Fibroblast of lung (primary cell): Measurements from ENCODE around the gene LMO2. TPM values are rescaled to one million over a fixed set of nuclear protein-coding genes. Genes with fewer than 3 reads are reported as not detected.
"Not testable (repeated sequence)": the region's sequence is repeated elsewhere in the genome, so short reads cannot be mapped to it uniquely, and the experiment has no call there.

Experiments used
- DNase-seq, 2 donors: peaks; one replicate each; pipeline versions ENCODE4 v3.0.0 to v3.0.0-alpha.2; 2010; ENCODE audit warnings: low read depth in 2 of 2
- H2AFZ ChIP-seq: 2 replicates; pipeline ENCODE4 v1.5.1; 2012; ENCODE audit warnings: low read length, control low read depth, inconsistent platforms
- H3K27ac ChIP-seq: 2 replicates; pipeline ENCODE4 v1.5.1; 2011; ENCODE audit warnings: low read length, control low read depth; ENCODE audit not compliant: insufficient read depth
- H3K27me3 ChIP-seq: 2 replicates; pipeline ENCODE4 v1.5.1; 2011; ENCODE audit warnings: mild to moderate bottlenecking, low read length; ENCODE audit not compliant: control insufficient read depth, insufficient read depth
- H3K36me3 ChIP-seq: 2 replicates; pipeline ENCODE4 v1.5.1; 2011; ENCODE audit warnings: low read length; ENCODE audit not compliant: control insufficient read depth, insufficient read depth
- H3K4me1 ChIP-seq: 2 replicates; pipeline ENCODE4 v1.5.1; 2011; ENCODE audit warnings: low read length; ENCODE audit not compliant: control insufficient read depth, insufficient read depth; ENCODE audit errors: extremely low read depth
- H3K4me2 ChIP-seq: 2 replicates; pipeline ENCODE4 v1.5.1; 2011; ENCODE audit warnings: low read length, control low read depth; ENCODE audit not compliant: insufficient read depth; ENCODE audit errors: extremely low read depth
- H3K4me3 ChIP-seq, 4 experiments: fragments of 200-600 bp in 1 of 4; sonication (generic) in 1 of 4; replicated peaks in 1 of 4; 2 replicates each; pipeline ENCODE4 v1.5.1; 2011 to 2016; ENCODE audit warnings: low read length in 4 of 4, low read depth in 3 of 4, mild to moderate bottlenecking in 3 of 4, control low read depth in 2 of 4, inconsistent platforms in 1 of 4, mixed read lengths in 1 of 4; ENCODE audit not compliant: insufficient read depth in 1 of 4; ENCODE audit errors: control extremely low read depth in 1 of 4
- H3K79me2 ChIP-seq: 2 replicates; pipeline ENCODE4 v1.5.1; 2012; ENCODE audit warnings: mild to moderate bottlenecking, low read length, inconsistent platforms; ENCODE audit not compliant: control insufficient read depth, insufficient read depth
- H3K9ac ChIP-seq: 2 replicates; pipeline ENCODE4 v1.5.1; 2011; ENCODE audit warnings: mild to moderate bottlenecking, low read length, control low read depth; ENCODE audit not compliant: insufficient read depth
- H3K9me3 ChIP-seq: 2 replicates; pipeline ENCODE4 v1.5.1; 2012; ENCODE audit warnings: low read depth, low read length; ENCODE audit not compliant: control insufficient read depth, insufficient read depth
- H4K20me1 ChIP-seq: 2 replicates; pipeline ENCODE4 v1.5.1; 2011; ENCODE audit warnings: low read length; ENCODE audit not compliant: control insufficient read depth, insufficient read depth; ENCODE audit errors: extremely low read depth
- EZH2 ChIP-seq: IDR thresholded peaks from 2 replicates; pipeline ENCODE4 v1.5.1; 2012; ENCODE audit warnings: low read length, control low read depth, mild to moderate bottlenecking; ENCODE audit errors: missing control alignments
- polyA plus RNA-seq, 2 donors: library from polyadenylated mRNA; depleted of rRNA in 1 of 2; stranded (reverse) in 1 of 2; unstranded in 1 of 2; fragments of >200 nt; gene quantifications; 2 replicates each; pipeline ENCODE4 v1.2.1, GENCODE V29; 2011 to 2012; ENCODE audit warnings: missing spikeins in 1 of 2
- total RNA-seq: library from RNA; depleted of rRNA; stranded (reverse); fragments of >200 nt; gene quantifications from 2 replicates; pipeline ENCODE4 v1.2.1, GENCODE V29; 2014
- TF ChIP-seq, protein P1 (sequence below), 2 donors: IDR thresholded peaks in 1 of 2; conservative IDR thresholded peaks in 1 of 2; 1 replicate in 1 of 2; 2 replicates in 1 of 2; pipeline ENCODE4 v1.5.1; 2011 to 2012; ENCODE audit warnings: low read length in 2 of 2, control low read depth in 1 of 2, inconsistent platforms in 1 of 2, low read depth in 1 of 2, mild to moderate bottlenecking in 1 of 2

LMO2 gene
- total and polyA plus RNA-seq, 2 donors (not counting 1 experiment from before 2014, with no cell fraction given) = 0.03 to 0.17 TPM

GRCh38 chr11:33920838-33921613, 29.1 kb upstream of the LMO2 start:
- peaks cover 13% of the 10 kb centered on the region for H3K27me3 ChIP-seq
- H3K36me3 ChIP-seq = no peaks in the 10 kb centered on the region
- no peak overlapping the region for H3K9ac ChIP-seq
- no peaks in the 10 kb centered on the region for H4K20me1 ChIP-seq
- TF ChIP-seq EZH2 = no peak
- TF ChIP-seq, protein P1, sequence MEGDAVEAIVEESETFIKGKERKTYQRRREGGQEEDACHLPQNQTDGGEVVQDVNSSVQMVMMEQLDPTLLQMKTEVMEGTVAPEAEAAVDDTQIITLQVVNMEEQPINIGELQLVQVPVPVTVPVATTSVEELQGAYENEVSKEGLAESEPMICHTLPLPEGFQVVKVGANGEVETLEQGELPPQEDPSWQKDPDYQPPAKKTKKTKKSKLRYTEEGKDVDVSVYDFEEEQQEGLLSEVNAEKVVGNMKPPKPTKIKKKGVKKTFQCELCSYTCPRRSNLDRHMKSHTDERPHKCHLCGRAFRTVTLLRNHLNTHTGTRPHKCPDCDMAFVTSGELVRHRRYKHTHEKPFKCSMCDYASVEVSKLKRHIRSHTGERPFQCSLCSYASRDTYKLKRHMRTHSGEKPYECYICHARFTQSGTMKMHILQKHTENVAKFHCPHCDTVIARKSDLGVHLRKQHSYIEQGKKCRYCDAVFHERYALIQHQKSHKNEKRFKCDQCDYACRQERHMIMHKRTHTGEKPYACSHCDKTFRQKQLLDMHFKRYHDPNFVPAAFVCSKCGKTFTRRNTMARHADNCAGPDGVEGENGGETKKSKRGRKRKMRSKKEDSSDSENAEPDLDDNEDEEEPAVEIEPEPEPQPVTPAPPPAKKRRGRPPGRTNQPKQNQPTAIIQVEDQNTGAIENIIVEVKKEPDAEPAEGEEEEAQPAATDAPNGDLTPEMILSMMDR (conservative IDR thresholded peaks at IDR 0.05 in 1 of 2, IDR thresholded peaks at IDR 0.05 in 1 of 2; ENCODE audit: low read depth in 1 of 2, low read length in 2 of 2) = no peak
- H3K79me2 ChIP-seq = no peaks in the 10 kb centered on the region
- no peak overlapping the region for H2AFZ ChIP-seq
- H3K9me3 ChIP-seq = no peaks in the 10 kb centered on the region
- peak in 1 of 2 donors; percentile 74 for DNase-seq
- no peaks in the 10 kb centered on the region for H3K4me1 ChIP-seq
- H3K4me3 ChIP-seq = no peak overlapping the region
- no peak overlapping the region for H3K4me2 ChIP-seq
- no peak overlapping the region for H3K27ac ChIP-seq

DNA sequence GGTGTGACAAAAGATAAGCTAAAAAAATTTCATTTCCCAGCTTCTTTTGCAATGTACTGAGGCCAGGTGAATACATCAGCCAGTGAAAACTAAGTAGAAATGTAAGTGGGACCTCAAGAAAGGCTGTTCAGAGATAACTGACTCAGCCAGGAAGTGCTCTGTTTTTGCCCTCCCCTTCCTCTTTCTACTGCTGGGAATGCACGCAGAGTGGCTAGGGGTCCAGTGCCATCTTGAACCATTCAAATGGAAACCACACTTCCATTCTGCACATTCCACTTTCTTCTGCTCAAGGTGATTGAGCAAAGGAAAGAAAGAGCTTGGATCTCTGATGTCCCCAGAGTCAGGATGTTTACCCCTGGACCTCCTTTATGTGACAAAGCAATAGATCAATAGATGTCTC, 27.8 kb upstream of the LMO2 start:
- TF ChIP-seq EZH2 = no peak
- TF ChIP-seq, protein P1 (conservative IDR thresholded peaks at IDR 0.05 in 1 of 2, IDR thresholded peaks at IDR 0.05 in 1 of 2; ENCODE audit: low read depth in 1 of 2, low read length in 2 of 2) = no peak
- H3K4me2 ChIP-seq = no peak overlapping the region
- no peaks in the 10 kb centered on the region for H3K9me3 ChIP-seq
- H2AFZ ChIP-seq = no peak overlapping the region
- H3K27ac ChIP-seq = no peak overlapping the region
- no peaks in the 10 kb centered on the region for H3K36me3 ChIP-seq
- no peaks in the 10 kb centered on the region for H3K4me1 ChIP-seq
- peaks cover 15% of the 10 kb centered on the region for H3K27me3 ChIP-seq
- H4K20me1 ChIP-seq = no peaks in the 10 kb centered on the region
- no peak for DNase-seq
- no peaks in the 10 kb centered on the region for H3K79me2 ChIP-seq
- no peak overlapping the region for H3K4me3 ChIP-seq
- no peak overlapping the region for H3K9ac ChIP-seq

GRCh38 chr11:33917402-33917801, 25.5 kb upstream of the LMO2 start:
- not testable (repeated sequence) for DNase-seq, H3K9me3 ChIP-seq, H3K27ac ChIP-seq, H3K9ac ChIP-seq, H3K4me2 ChIP-seq, H2AFZ ChIP-seq, H3K79me2 ChIP-seq, H4K20me1 ChIP-seq, H3K36me3 ChIP-seq, H3K4me3 ChIP-seq, H3K4me1 ChIP-seq
- peaks cover 10% of the 10 kb centered on the region for H3K27me3 ChIP-seq
